GM12878 (cell line): ENCODE data around the gene C10orf67.

Source experiments
- CBX5 ChIP-seq: sonication (generic); IDR thresholded peaks from 2 replicates; pipeline ENCODE4 v1.6.1; 2016; ENCODE audit warnings: low read depth, moderate library complexity, mild to moderate bottlenecking, inconsistent platforms
- CHD2 ChIP-seq: IDR thresholded peaks from 2 replicates; pipeline ENCODE4 v1.6.1; 2011; ENCODE audit warnings: low read depth, low read length, improper control_type of control experiment, borderline replicate concordance
- CTCF ChIP-seq, 3 experiments: IDR thresholded peaks in 2 of 3; conservative IDR thresholded peaks in 1 of 3; 2 replicates each; pipeline ENCODE4 v1.5.1; 2011; ENCODE audit warnings: low read depth in 3 of 3, low read length in 3 of 3, mild to moderate bottlenecking in 3 of 3, control low read depth in 2 of 3, moderate library complexity in 2 of 3, inconsistent platforms in 1 of 3, mixed read lengths in 1 of 3; ENCODE audit not compliant: control insufficient read depth in 2 of 3, insufficient read depth in 1 of 3; ENCODE audit errors: extremely low read depth in 1 of 3
- EP300 ChIP-seq, 2 experiments: fragments of 150-350 bp in 1 of 2; IDR thresholded peaks; 2 replicates each; pipeline ENCODE4 v1.6.1; 2011 to 2012; ENCODE audit warnings: low read depth in 2 of 2, low read length in 2 of 2, borderline replicate concordance in 1 of 2, improper control_type of control experiment in 1 of 2, inconsistent platforms in 1 of 2; ENCODE audit not compliant: control insufficient read depth in 1 of 2
- ETV6 ChIP-seq, 2 experiments: fragments of 450-650 bp in 1 of 2; IDR thresholded peaks in 1 of 2; conservative IDR thresholded peaks in 1 of 2; 2 replicates each; pipeline ENCODE4 v1.6.1; 2014; ENCODE audit warnings: antibody characterized with exemption in 1 of 2, borderline replicate concordance in 1 of 2, low read depth in 1 of 2, mild to moderate bottlenecking in 1 of 2, moderate library complexity in 1 of 2
- JUNB ChIP-seq: IDR thresholded peaks from 2 replicates; pipeline ENCODE4 v1.6.1; 2016; ENCODE audit warnings: antibody characterized with exemption, mild to moderate bottlenecking
- NFIC ChIP-seq: IDR thresholded peaks from 2 replicates; pipeline ENCODE4 v1.6.1; 2012; ENCODE audit warnings: low read depth, mild to moderate bottlenecking, inconsistent platforms, low read length, moderate library complexity
- POLR2A ChIP-seq: IDR thresholded peaks from 2 replicates; pipeline ENCODE4 v1.6.1; 2011; ENCODE audit warnings: low read depth, mild to moderate bottlenecking, low read length
- POLR2AphosphoS5 ChIP-seq: IDR thresholded peaks from 2 replicates; pipeline ENCODE4 v1.6.1; 2011; ENCODE audit warnings: mild to moderate bottlenecking, low read length, inconsistent platforms
- RCOR1 ChIP-seq: conservative IDR thresholded peaks from 2 replicates; pipeline ENCODE4 v1.6.1; 2012; ENCODE audit warnings: low read depth, low read length, improper control_type of control experiment
- REST ChIP-seq: IDR thresholded peaks from 2 replicates; pipeline ENCODE4 v1.6.1; 2012; ENCODE audit warnings: mild to moderate bottlenecking, low read depth, low read length
- SIN3A ChIP-seq: IDR thresholded peaks from 2 replicates; pipeline ENCODE4 v1.6.1; 2012; ENCODE audit warnings: low read depth, low read length, improper control_type of control experiment
- SUZ12 ChIP-seq: fragments of 200-600 bp; sonication (generic); IDR thresholded peaks from one replicate; pipeline ENCODE4 v1.6.1; 2018; ENCODE audit warnings: antibody characterized with exemption, mild to moderate bottlenecking; ENCODE audit not compliant: unreplicated experiment

- TF ChIP-seq POLR2AphosphoS5 (no peak), CTCF (IDR thresholded peaks at IDR 0.05 in 2 of 3, conservative IDR thresholded peaks at IDR 0.05 in 1 of 3; ENCODE audit: control insufficient read depth in 2 of 3, extremely low read depth in 1 of 3, insufficient read depth in 1 of 3, low read depth in 3 of 3, low read length in 3 of 3) (no peak), NFIC (no peak), POLR2A (no peak), EP300 (IDR thresholded peaks at IDR 0.05; ENCODE audit: borderline replicate concordance in 1 of 2, control insufficient read depth in 1 of 2, low read depth in 2 of 2, low read length in 2 of 2) (no peak), SUZ12 (no peak), ETV6 (conservative IDR thresholded peaks at IDR 0.05 in 1 of 2, IDR thresholded peaks at IDR 0.05 in 1 of 2; ENCODE audit: borderline replicate concordance in 1 of 2, low read depth in 1 of 2) (no peak), RCOR1 (no peak), CHD2 (no peak), REST (no peak), JUNB (no peak), CBX5 (no peak), SIN3A (no peak)
Measured at GRCh38 chr10:23317416-23317815, 27.2 kb downstream of the C10orf67 start.
